H9 (cell line): ENCODE data around the gene CLMP. TPM values are rescaled to one million over a fixed set of nuclear protein-coding genes. Genes with fewer than 3 reads are reported as not detected.

Experiments
- DNase-seq: peaks from one replicate; pipeline ENCODE4 v3.0.0-alpha.2; 2017
- H2AFZ ChIP-seq: one replicate; pipeline ENCODE4 v1.6.1; 2013; ENCODE audit warnings: mild to moderate bottlenecking, low read length, control low read depth, moderate library complexity
- H2AK5ac ChIP-seq: 2 replicates; pipeline ENCODE4 v1.6.1; 2013; ENCODE audit warnings: low read length, control low read depth, mixed read lengths; ENCODE audit not compliant: insufficient read length
- H2BK120ac ChIP-seq: one replicate; pipeline ENCODE4 v1.6.1; 2013; ENCODE audit warnings: low read depth, mild to moderate bottlenecking, low read length, control low read depth, inconsistent platforms; ENCODE audit not compliant: poor library complexity, severe bottlenecking
- H2BK12ac ChIP-seq: 2 replicates; pipeline ENCODE4 v1.6.1; 2013; ENCODE audit warnings: low read length, control low read depth, mixed read lengths, low read depth; ENCODE audit not compliant: insufficient read length
- H2BK15ac ChIP-seq: 2 replicates; pipeline ENCODE4 v1.6.1; 2013; ENCODE audit warnings: low read depth, low read length, control low read depth
- H2BK20ac ChIP-seq: one replicate; pipeline ENCODE4 v1.6.1; 2013; ENCODE audit warnings: low read depth, mild to moderate bottlenecking, low read length, control low read depth, inconsistent platforms; ENCODE audit not compliant: poor library complexity, severe bottlenecking
- H2BK5ac ChIP-seq: 2 replicates; pipeline ENCODE4 v1.6.1; 2013; ENCODE audit warnings: low read length, control low read depth, mixed read lengths; ENCODE audit not compliant: insufficient read length
- H3K14ac ChIP-seq: 2 replicates; pipeline ENCODE4 v1.6.1; 2013; ENCODE audit warnings: low read length, control low read depth; ENCODE audit not compliant: insufficient read depth
- H3K18ac ChIP-seq: 2 replicates; pipeline ENCODE4 v1.6.1; 2013; ENCODE audit warnings: low read depth, mild to moderate bottlenecking, mixed read lengths, low read length, control low read depth; ENCODE audit not compliant: insufficient read length
- H3K23ac ChIP-seq: 2 replicates; pipeline ENCODE4 v1.6.1; 2013; ENCODE audit warnings: low read length, control low read depth, mixed read lengths, low read depth; ENCODE audit not compliant: insufficient read length
- H3K23me2 ChIP-seq: 2 replicates; pipeline ENCODE4 v1.6.1; 2013; ENCODE audit warnings: low read depth, mild to moderate bottlenecking, mixed read lengths, low read length, control low read depth; ENCODE audit not compliant: insufficient read length, poor library complexity, severe bottlenecking
- H3K27ac ChIP-seq: 2 replicates; pipeline ENCODE4 v1.5.1; 2013; ENCODE audit warnings: low read length, control low read depth, mixed read lengths, low read depth; ENCODE audit not compliant: insufficient read length
- H3K27me3 ChIP-seq: 2 replicates; pipeline ENCODE4 v1.6.1; 2013; ENCODE audit warnings: low read length, control low read depth, inconsistent platforms; ENCODE audit not compliant: insufficient read depth
- H3K4ac ChIP-seq: 2 replicates; pipeline ENCODE4 v1.6.1; 2013; ENCODE audit warnings: low read depth, mild to moderate bottlenecking, control low read depth, inconsistent platforms, low read length, moderate library complexity
- H3K4me1 ChIP-seq: 2 replicates; pipeline ENCODE4 v1.6.1; 2013; ENCODE audit warnings: low read length, control low read depth, inconsistent platforms; ENCODE audit not compliant: insufficient read depth
- H3K4me2 ChIP-seq: 2 replicates; pipeline ENCODE4 v1.6.1; 2013; ENCODE audit warnings: low read length, control low read depth, mixed read lengths; ENCODE audit not compliant: insufficient read length, insufficient read depth
- H3K56ac ChIP-seq: 2 replicates; pipeline ENCODE4 v1.6.1; 2013; ENCODE audit warnings: low read depth, mild to moderate bottlenecking, mixed read lengths, low read length, control low read depth; ENCODE audit not compliant: insufficient read length
- H3K79me1 ChIP-seq: 2 replicates; pipeline ENCODE4 v1.6.1; 2013; ENCODE audit warnings: low read depth, mild to moderate bottlenecking, moderate library complexity, low read length, control low read depth, inconsistent platforms; ENCODE audit not compliant: insufficient read depth, poor library complexity, severe bottlenecking
- H3K79me2 ChIP-seq: 2 replicates; pipeline ENCODE4 v1.6.1; 2013; ENCODE audit warnings: low read length, control low read depth, inconsistent platforms; ENCODE audit not compliant: insufficient read depth
- H3K9ac ChIP-seq: 2 replicates; pipeline ENCODE4 v1.6.1; 2013; ENCODE audit warnings: low read length, control low read depth, mixed read lengths; ENCODE audit not compliant: insufficient read length; ENCODE audit errors: extremely low read depth
- H3K9me3 ChIP-seq: one replicate; pipeline ENCODE4 v1.6.1; 2013; ENCODE audit warnings: low read depth, low read length, inconsistent platforms; ENCODE audit not compliant: control insufficient read depth
- H3T11ph ChIP-seq: one replicate; pipeline ENCODE4 v1.6.1; 2013; ENCODE audit warnings: mild to moderate bottlenecking, low read length, control low read depth, inconsistent platforms
- H4K20me1 ChIP-seq: one replicate; pipeline ENCODE4 v1.6.1; 2013; ENCODE audit not compliant: control insufficient read depth, insufficient read length, insufficient read depth
- H4K5ac ChIP-seq: 2 replicates; pipeline ENCODE4 v1.6.1; 2013; ENCODE audit warnings: low read depth, mild to moderate bottlenecking, mixed read lengths, low read length, control low read depth; ENCODE audit not compliant: insufficient read length
- H4K8ac ChIP-seq: replicated peaks from 2 replicates; pipeline ENCODE4 v1.6.1; 2013; ENCODE audit warnings: low read length, control low read depth, mixed read lengths, low read depth; ENCODE audit not compliant: insufficient read length
- H4K91ac ChIP-seq: 2 replicates; pipeline ENCODE4 v1.6.1; 2013; ENCODE audit warnings: low read depth, mild to moderate bottlenecking, moderate library complexity, mixed read lengths, low read length, control low read depth; ENCODE audit not compliant: insufficient read length
- H3K27ac Mint-ChIP-seq, 3 experiments: 2 replicates in 2 of 3; 3 replicates in 1 of 3; pipeline ENCODE4 v1.8.0; 2020 to 2021; ENCODE audit warnings: mixed read lengths in 3 of 3, mild to moderate bottlenecking in 1 of 3, moderate library complexity in 1 of 3
- H3K27me3 Mint-ChIP-seq: 2 replicates; pipeline ENCODE4 v1.8.0; 2021; ENCODE audit warnings: low read depth, mild to moderate bottlenecking, moderate library complexity, mixed read lengths
- H3K36me3 Mint-ChIP-seq, 3 experiments: 2 replicates in 2 of 3; 3 replicates in 1 of 3; pipeline ENCODE4 v1.8.0; 2020 to 2021; ENCODE audit warnings: low read depth in 3 of 3, mixed read lengths in 3 of 3; ENCODE audit not compliant: insufficient read depth in 1 of 3
- H3K4me1 Mint-ChIP-seq, 2 experiments: 2 replicates each; pipeline ENCODE4 v1.8.0; 2020; ENCODE audit warnings: mixed read lengths in 2 of 2
- H3K4me3 Mint-ChIP-seq, 2 experiments: 2 replicates in 1 of 2; 3 replicates in 1 of 2; pipeline ENCODE4 v1.8.0; 2020 to 2021; ENCODE audit warnings: mild to moderate bottlenecking in 2 of 2, mixed read lengths in 2 of 2, moderate library complexity in 1 of 2
- H3K9me3 Mint-ChIP-seq, 2 experiments: 2 replicates in 1 of 2; 3 replicates in 1 of 2; pipeline ENCODE4 v1.8.0; 2020; ENCODE audit warnings: mild to moderate bottlenecking in 2 of 2, mixed read lengths in 2 of 2, moderate library complexity in 1 of 2
- WGBS: extraction: QIAGEN DNeasy Blood & Tissue Kit; methylation state at CpG from one replicate; pipeline ENCODE4 v1.1.7; 2013; ENCODE audit warnings: missing lambda C conversion rate, low lambda C conversion rate, mixed read lengths; ENCODE audit not compliant: insufficient read length; ENCODE audit errors: extremely low coverage; 5-methylcytosine and 5-hydroxymethylcytosine counted together
- total RNA-seq: library from RNA; stranded (reverse); gene quantifications from 2 replicates; pipeline ENCODE4 v1.2.1, GENCODE V29; 2021
- TF ChIP-seq, protein P1 (sequence below): fragments of 200-600 bp; sonication (generic); conservative IDR thresholded peaks from 3 replicates; pipeline ENCODE4 v1.8.0; 2021; ENCODE audit warnings: antibody characterized with exemption, mild to moderate bottlenecking

CLMP gene
- total RNA-seq, 1 experiment from 2014 or later = 13.8 TPM

- Mint-ChIP-seq H3K27me3 (no peaks in the 10 kb centered on the region; the same call in 1 of the 2 replicates), H3K36me3 (no peaks in the 10 kb centered on the region), H3K4me3 (no peak overlapping the region), H3K4me1 (peaks cover 6% of the 10 kb centered on the region in 2 experiments), H3K27ac (no peak overlapping the region), H3K9me3 (no peaks in the 10 kb centered on the region)
- H3K4me2 ChIP-seq = no peak overlapping the region
- no peaks in the 10 kb centered on the region for H3K9me3 ChIP-seq
- no peak overlapping the region for H3T11ph ChIP-seq
- no peak overlapping the region for H4K91ac ChIP-seq
- no peaks in the 10 kb centered on the region for H4K20me1 ChIP-seq
- 0 out of 2 replicates have a peak, but pooled peaks cover 1% of the 10 kb centered on the region for H3K4me1 ChIP-seq
- no peak overlapping the region for H3K4ac ChIP-seq
- no peak overlapping the region for H3K18ac ChIP-seq
- H3K27ac ChIP-seq = no peak overlapping the region
- no peaks in the 10 kb centered on the region for H3K79me2 ChIP-seq
- no peak overlapping the region for H3K56ac ChIP-seq
- H2AK5ac ChIP-seq = no peak overlapping the region
- H3K27me3 ChIP-seq = no peaks in the 10 kb centered on the region
- H4K5ac ChIP-seq = no peak overlapping the region
- H3K23ac ChIP-seq = no peak overlapping the region
- H3K23me2 ChIP-seq = no peaks in the 10 kb centered on the region
- no peak overlapping the region for H2BK15ac ChIP-seq
- no peak overlapping the region for H3K14ac ChIP-seq
- H3K9ac ChIP-seq = no peak overlapping the region
- H4K8ac ChIP-seq = no peak overlapping the region
- H3K79me1 ChIP-seq = no peaks in the 10 kb centered on the region
- no peak overlapping the region for H2BK5ac ChIP-seq
- no peak overlapping the region for H2BK120ac ChIP-seq
- H2AFZ ChIP-seq = no peak overlapping the region
- WGBS = no CpG with 5 or more reads among the region's 3 CpGs
- TF ChIP-seq, protein P1, sequence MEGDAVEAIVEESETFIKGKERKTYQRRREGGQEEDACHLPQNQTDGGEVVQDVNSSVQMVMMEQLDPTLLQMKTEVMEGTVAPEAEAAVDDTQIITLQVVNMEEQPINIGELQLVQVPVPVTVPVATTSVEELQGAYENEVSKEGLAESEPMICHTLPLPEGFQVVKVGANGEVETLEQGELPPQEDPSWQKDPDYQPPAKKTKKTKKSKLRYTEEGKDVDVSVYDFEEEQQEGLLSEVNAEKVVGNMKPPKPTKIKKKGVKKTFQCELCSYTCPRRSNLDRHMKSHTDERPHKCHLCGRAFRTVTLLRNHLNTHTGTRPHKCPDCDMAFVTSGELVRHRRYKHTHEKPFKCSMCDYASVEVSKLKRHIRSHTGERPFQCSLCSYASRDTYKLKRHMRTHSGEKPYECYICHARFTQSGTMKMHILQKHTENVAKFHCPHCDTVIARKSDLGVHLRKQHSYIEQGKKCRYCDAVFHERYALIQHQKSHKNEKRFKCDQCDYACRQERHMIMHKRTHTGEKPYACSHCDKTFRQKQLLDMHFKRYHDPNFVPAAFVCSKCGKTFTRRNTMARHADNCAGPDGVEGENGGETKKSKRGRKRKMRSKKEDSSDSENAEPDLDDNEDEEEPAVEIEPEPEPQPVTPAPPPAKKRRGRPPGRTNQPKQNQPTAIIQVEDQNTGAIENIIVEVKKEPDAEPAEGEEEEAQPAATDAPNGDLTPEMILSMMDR = no peak
- DNase-seq = no peak
- no peak overlapping the region for H2BK20ac ChIP-seq
- no peak overlapping the region for H2BK12ac ChIP-seq
Observed at GRCh38 chr11:123233975-123234334, 38.9 kb upstream of the CLMP start.
